Effector memory CD8-positive, alpha-beta T cell (primary cell): Measurements from ENCODE around the gene FGF5.
A peak's percentile ranks its signal among the peaks of the same experiment; 100 is the strongest.

Source experiments
- ATAC-seq: fragments of 150-1000 bp; cut with Tn5 transposase; replicated peaks from 2 replicates; pipeline ENCODE4 v1.10.0; 2021; ENCODE audit warnings: mild to moderate bottlenecking, moderate library complexity
- DNase-seq, 3 experiments: peaks; one replicate each; pipeline ENCODE4 v3.0.0; 2021
- H3K27ac Mint-ChIP-seq, 2 donors: one replicate each; pipeline ENCODE4 v1.8.0; 2022; ENCODE audit warnings: mild to moderate bottlenecking in 2 of 2, mixed read lengths in 2 of 2, moderate library complexity in 2 of 2
- H3K27me3 Mint-ChIP-seq, 2 donors: one replicate each; pipeline ENCODE4 v1.8.0; 2022; ENCODE audit warnings: mixed read lengths in 2 of 2
- H3K36me3 Mint-ChIP-seq: one replicate; pipeline ENCODE4 v1.8.0; 2022; ENCODE audit warnings: mild to moderate bottlenecking, moderate library complexity, mixed read lengths; ENCODE audit not compliant: insufficient read depth
- H3K4me1 Mint-ChIP-seq, 2 donors: one replicate each; pipeline ENCODE4 v1.8.0; 2022; ENCODE audit warnings: low read depth in 2 of 2, mixed read lengths in 2 of 2
- H3K4me3 Mint-ChIP-seq, 2 donors: one replicate each; pipeline ENCODE4 v1.8.0; 2022; ENCODE audit warnings: mild to moderate bottlenecking in 2 of 2, mixed read lengths in 2 of 2, moderate library complexity in 2 of 2
- H3K9me3 Mint-ChIP-seq, 2 donors: one replicate each; pipeline ENCODE4 v1.8.0; 2022; ENCODE audit warnings: mixed read lengths in 2 of 2
- total RNA-seq, 9 experiments: gene quantifications; one replicate each; lab custom pipeline; 2026; lab: John Stamatoyannopoulos, UW

Gene FGF5, protein sequence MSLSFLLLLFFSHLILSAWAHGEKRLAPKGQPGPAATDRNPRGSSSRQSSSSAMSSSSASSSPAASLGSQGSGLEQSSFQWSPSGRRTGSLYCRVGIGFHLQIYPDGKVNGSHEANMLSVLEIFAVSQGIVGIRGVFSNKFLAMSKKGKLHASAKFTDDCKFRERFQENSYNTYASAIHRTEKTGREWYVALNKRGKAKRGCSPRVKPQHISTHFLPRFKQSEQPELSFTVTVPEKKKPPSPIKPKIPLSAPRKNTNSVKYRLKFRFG
- 0 to 0.24 (median 0) reads per million in 9 experiments for total RNA-seq

DNA sequence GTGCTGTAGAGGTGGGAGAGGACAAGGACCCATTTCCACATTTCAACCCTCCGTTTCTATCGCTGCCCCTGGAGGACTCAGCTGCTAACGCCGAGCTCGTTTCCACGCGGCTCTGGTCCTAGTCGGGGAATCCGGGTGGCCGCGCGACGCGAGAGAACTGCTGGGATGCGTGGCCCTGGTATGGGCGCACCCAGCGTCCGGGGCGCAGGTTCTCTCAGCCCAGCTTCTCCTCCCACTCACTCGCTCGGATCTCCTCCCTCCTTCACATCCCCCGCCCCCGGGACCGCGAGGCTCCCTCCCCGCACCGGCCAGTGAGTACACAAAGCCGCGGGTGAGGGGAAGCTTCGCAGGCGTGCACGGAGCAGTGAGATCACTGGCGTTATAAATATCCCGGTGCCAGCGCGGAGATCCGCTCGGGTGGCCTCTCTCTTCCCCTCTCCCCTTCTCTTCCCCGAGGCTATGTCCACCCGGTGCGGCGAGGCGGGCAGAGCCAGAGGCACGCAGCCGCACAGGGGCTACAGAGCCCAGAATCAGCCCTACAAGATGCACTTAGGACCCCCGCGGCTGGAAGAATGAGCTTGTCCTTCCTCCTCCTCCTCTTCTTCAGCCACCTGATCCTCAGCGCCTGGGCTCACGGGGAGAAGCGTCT is at the start of gene FGF5:
TSS of gene FGF5 (plus strand) at position 412 of the 649 bp plus-strand sequence. CDS start at position 573, 161 bp downstream.
- Mint-ChIP-seq H3K4me3 (peak within 1 kb of the TSS; percentile 77 to 79), H3K36me3 (no peaks in the 10 kb centered on the region), H3K9me3 (no peaks in the 10 kb centered on the region), H3K27me3 (peaks cover 74 to 94% of the 10 kb centered on the region in 2 donors), H3K27ac (no peak within 1 kb of the TSS), H3K4me1 (peaks cover 18 to 26% of the 10 kb centered on the region in 2 donors)
- DNase-seq (no peak), ATAC-seq (peak; percentile 26)

DNA sequence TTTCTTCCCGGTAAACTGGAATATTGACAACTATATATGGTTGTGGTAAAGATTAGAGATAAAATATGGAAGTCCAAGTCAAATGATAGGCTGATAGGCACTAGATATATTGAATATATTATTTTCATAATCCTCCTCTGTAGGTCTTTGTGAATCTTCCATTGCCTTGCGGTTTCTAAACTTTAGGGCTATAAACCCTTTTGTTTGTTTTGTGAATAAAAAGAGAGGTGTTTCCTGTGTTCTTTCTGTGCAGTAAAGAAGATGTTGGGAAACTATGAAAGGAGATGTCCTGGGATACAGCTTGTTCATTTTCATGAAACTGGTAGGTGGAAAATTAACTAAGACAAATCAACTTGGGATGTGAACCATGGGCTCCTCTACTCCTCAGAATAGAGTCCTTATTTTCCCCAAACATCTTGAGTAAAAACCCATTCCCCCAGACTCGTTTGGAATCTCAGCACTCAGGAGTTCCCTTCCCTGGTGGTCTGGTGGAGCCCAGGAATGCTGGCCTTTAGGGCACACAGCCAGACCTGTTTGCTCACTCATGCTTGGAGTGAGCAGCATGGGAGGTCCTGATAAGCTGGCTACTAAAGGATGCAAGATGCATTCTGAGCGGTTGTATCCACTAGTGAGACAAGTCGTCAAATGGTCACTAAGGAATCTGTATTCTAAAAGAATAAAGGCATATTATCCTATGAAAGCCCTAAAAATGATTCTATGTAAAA is 47.0 kb upstream of the FGF5 start:
- Mint-ChIP-seq H3K36me3 (no peaks in the 10 kb centered on the region), H3K4me3 (no peak overlapping the region), H3K9me3 (no peaks in the 10 kb centered on the region), H3K4me1 (no peaks in the 10 kb centered on the region), H3K27me3 (peaks cover 22 to 23% of the 10 kb centered on the region in 2 donors), H3K27ac (no peak overlapping the region)
- no peak for ATAC-seq
- no peak for DNase-seq

DNA sequence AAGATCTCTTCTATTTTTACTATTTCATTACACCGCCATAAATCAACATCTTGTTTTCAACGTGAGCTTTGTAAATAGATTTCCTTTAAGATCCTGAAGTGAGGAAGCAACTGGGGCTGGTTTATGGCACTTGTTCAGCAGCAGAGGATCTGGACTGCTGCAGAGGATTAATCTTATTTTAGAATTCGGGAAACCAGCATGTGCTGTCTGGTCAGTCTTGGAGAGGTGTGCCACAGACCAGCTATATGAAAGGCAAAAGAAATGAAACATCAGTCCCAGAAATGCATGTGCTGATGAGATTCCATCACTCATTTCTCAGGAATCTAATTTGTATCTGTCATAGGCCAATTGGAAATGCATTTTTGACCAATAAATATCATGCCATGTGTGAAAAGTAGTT is 45.8 kb upstream of the FGF5 start:
- Mint-ChIP-seq H3K4me1 (no peaks in the 10 kb centered on the region), H3K4me3 (no peak overlapping the region), H3K27me3 (peaks cover 22 to 23% of the 10 kb centered on the region in 2 donors), H3K9me3 (no peaks in the 10 kb centered on the region), H3K36me3 (no peaks in the 10 kb centered on the region), H3K27ac (no peak overlapping the region)
- DNase-seq (no peak), ATAC-seq (no peak)

DNA sequence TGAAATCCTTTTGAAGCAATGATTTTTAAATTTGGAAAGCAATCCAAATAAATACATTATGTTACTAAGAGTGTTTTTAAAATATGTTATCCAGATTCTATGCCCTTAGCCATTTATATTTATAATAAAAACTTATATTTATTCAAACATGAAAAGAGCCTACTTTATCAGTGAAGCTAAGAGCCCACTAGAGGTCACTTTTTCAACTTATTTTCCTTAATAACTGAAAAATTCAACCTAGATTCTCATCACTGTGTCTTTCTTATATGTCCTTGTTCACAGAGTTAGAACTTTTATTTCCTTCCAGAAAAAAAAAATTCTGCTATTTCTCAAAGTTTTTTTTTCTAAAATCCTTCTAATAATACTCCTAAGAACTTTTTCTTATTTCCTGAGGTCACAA is 45.3 kb upstream of the FGF5 start:
- Mint-ChIP-seq H3K9me3 (no peaks in the 10 kb centered on the region), H3K4me3 (no peak overlapping the region), H3K4me1 (no peaks in the 10 kb centered on the region), H3K27ac (no peak overlapping the region), H3K36me3 (no peaks in the 10 kb centered on the region), H3K27me3 (peaks cover 22 to 23% of the 10 kb centered on the region in 2 donors)
- ATAC-seq, result no peak
- no peak for DNase-seq

DNA sequence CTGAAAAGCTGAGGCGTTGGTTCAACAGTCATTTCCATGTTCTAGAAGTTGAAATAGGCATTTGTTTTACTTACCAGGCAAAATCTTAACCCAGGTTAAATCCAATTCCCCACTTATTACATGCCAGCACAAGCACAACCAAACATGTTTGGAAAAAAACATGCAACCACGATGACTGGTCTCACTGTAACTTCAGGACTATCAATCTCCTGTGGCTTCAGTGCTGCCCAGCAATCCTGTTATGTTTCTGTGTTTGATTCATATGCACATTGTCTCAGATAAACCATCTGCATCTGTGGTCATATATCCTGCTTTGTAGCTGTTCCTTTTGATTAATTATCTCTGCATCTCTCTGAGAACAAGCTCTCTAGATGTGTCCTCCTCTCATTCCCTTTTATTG is 40.9 kb upstream of the FGF5 start:
- Mint-ChIP-seq H3K9me3 (no peaks in the 10 kb centered on the region), H3K36me3 (no peaks in the 10 kb centered on the region), H3K27ac (no peak overlapping the region), H3K27me3 (peaks cover 10 to 26% of the 10 kb centered on the region in 2 donors), H3K4me1 (peaks cover 0 to 6% of the 10 kb centered on the region in 2 donors), H3K4me3 (no peak overlapping the region)
- ATAC-seq, result no peak
- DNase-seq, result no peak

DNA sequence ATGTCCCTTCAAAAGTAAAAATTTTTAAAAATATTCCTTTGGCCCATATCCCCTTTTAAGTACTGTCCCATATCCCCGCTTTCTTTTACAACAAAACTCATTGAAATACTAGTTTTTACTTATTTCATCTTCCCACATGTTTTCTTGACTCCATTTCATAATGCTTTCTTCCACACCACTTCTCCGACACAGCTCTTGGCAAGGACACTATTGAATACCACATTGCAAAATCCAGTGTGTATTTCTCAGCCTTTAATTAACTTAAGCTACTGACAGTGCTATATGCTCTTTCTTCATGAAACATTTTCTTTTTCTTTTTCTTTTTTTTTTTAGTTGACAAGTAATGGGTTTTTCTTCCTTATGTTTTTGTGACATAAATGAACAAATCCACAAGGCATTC is 40.4 kb upstream of the FGF5 start:
- Mint-ChIP-seq H3K4me1 (peaks cover 0 to 6% of the 10 kb centered on the region in 2 donors), H3K36me3 (no peaks in the 10 kb centered on the region), H3K27me3 (peaks cover 10 to 28% of the 10 kb centered on the region in 2 donors), H3K9me3 (no peaks in the 10 kb centered on the region), H3K27ac (no peak overlapping the region), H3K4me3 (no peak overlapping the region)
- ATAC-seq (no peak), DNase-seq (no peak)

DNA sequence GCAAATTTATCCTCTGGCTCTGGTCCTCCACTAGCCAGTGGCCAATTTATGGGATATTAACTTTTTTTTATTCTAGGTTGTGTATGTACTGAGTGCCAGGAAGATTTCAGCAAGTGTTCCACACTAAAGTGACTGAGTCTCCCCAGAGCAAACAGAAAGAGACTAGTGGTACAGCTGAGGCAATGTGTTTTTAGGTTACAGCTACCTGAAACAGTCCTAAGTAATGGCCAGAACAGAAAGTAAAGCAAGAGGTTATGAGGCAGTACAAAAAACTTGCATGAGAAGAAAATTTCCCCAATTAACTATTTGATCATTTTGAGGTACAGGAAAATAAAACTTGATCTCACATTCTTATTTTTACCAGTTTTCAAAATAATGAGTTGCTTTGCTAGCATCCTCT is 38.0 kb upstream of the FGF5 start:
- DNase-seq (no peak), ATAC-seq (no peak)
- Mint-ChIP-seq H3K4me1 (peaks cover 0 to 6% of the 10 kb centered on the region in 2 donors), H3K27ac (no peak overlapping the region), H3K9me3 (no peaks in the 10 kb centered on the region), H3K36me3 (no peaks in the 10 kb centered on the region), H3K27me3 (peaks cover 14 to 37% of the 10 kb centered on the region in 2 donors), H3K4me3 (no peak overlapping the region)

DNA sequence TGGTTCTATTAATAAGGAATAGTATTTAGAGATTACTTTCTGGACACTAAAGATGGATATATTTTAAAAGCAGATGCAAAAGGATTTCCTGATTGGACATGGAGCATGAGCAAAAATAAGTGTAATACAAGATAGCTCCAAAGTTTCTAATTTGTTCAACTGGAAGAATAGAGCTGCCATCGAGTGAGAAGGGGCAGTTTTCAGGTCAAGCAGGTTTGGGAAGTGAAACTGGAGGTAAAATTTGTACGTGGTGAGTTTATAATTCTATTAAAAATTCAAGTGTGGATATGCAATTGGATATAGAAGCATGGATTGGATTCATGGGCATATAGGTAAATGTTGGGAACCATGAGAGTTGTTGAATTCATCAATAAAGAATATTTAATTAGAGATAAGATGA is 37.3 kb upstream of the FGF5 start:
- no peak for ATAC-seq
- no peak for DNase-seq
- no peaks in the 10 kb centered on the region for H3K36me3 Mint-ChIP-seq
- peaks cover 19 to 44% of the 10 kb centered on the region in 2 donors for H3K27me3 Mint-ChIP-seq
- no peaks in the 10 kb centered on the region for H3K9me3 Mint-ChIP-seq
- H3K4me1 Mint-ChIP-seq, result peaks cover 0 to 6% of the 10 kb centered on the region in 2 donors
- H3K27ac Mint-ChIP-seq, result no peak overlapping the region
- H3K4me3 Mint-ChIP-seq, result no peak overlapping the region

DNA sequence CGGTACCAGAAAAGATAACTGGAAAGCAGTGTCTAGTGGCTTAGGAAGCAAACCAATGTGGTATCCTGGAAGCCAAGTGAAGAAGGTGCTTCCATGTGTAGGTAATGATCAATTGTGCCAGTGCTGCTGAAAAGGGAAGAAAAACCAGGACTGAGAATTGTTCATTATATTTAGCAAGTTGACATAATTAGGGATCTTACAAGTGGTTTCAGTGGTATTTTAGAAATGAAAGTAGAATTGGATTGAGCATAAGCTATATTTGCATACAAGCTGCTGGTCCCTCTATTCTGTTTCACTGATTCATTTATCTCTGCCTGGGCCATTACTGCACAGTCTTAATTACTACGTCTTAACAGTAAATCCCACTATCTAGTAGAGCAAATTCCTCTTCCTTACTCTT is 36.9 kb upstream of the FGF5 start:
- peaks cover 0 to 6% of the 10 kb centered on the region in 2 donors for H3K4me1 Mint-ChIP-seq
- H3K36me3 Mint-ChIP-seq, result no peaks in the 10 kb centered on the region
- DNase-seq (no peak), ATAC-seq (no peak)
- no peak overlapping the region for H3K4me3 Mint-ChIP-seq
- no peak overlapping the region for H3K27ac Mint-ChIP-seq
- no peaks in the 10 kb centered on the region for H3K9me3 Mint-ChIP-seq
- H3K27me3 Mint-ChIP-seq, result peaks cover 19 to 44% of the 10 kb centered on the region in 2 donors

DNA sequence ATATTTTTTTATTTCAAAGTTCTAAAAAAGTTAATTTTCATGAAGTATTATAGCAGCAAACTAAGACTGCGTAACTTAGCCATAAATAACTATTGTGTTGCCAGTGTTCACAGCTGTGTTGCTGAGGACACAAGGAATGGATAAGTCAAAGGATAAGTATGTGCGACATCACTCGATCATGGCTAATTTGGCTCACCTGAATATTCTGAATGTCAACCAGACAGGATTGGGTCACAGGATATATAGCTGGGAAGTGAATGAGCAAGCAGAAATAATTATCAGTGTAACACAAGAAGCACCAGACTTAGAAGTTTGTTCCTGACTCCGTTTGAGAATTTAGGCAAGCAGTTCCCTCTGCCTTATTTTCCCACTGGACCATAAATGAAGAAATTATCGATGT is 35.3 kb upstream of the FGF5 start:
- peaks cover 26 to 50% of the 10 kb centered on the region in 2 donors for H3K27me3 Mint-ChIP-seq
- H3K36me3 Mint-ChIP-seq, result no peaks in the 10 kb centered on the region
- no peak for DNase-seq
- no peak overlapping the region for H3K4me3 Mint-ChIP-seq
- peaks cover 0 to 6% of the 10 kb centered on the region in 2 donors for H3K4me1 Mint-ChIP-seq
- no peak overlapping the region for H3K27ac Mint-ChIP-seq
- no peaks in the 10 kb centered on the region for H3K9me3 Mint-ChIP-seq
- no peak for ATAC-seq

DNA sequence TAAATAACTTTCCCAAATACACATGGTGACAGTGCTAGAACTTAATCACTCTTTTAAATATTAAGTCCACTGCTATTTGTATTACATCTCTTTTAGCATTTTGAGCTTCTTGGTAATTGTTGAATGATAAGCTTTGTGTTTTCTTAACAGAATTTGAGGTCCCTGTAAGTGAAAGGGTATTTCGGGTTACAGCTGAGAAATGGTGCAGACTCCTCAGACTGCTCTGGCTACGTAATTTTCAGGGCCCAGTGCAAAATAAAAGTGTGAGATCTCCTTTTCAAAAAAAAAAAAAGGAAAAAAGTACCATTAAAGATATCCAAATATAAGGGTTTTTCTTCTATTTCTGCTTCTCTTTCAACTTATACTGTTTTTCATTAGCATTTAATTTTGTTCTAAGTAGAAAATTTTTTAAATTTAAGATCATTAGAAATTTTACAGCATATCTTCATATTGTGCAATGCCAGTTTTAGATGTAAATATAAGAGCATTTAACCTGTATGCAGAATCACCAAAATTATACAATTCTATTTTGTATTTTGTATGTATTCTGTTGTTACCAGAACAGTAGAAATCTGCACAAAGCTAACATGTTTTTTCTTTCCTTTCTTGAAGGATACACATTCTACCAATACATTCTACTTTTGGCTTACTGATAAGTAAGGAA is 33.6 kb upstream of the FGF5 start:
- H3K4me3 Mint-ChIP-seq, result no peak overlapping the region
- ATAC-seq (no peak), DNase-seq (no peak)
- no peaks in the 10 kb centered on the region for H3K9me3 Mint-ChIP-seq
- H3K27ac Mint-ChIP-seq, result no peak overlapping the region
- H3K36me3 Mint-ChIP-seq, result no peaks in the 10 kb centered on the region
- peaks cover 0 to 6% of the 10 kb centered on the region in 2 donors for H3K4me1 Mint-ChIP-seq
- H3K27me3 Mint-ChIP-seq, result peaks cover 30 to 52% of the 10 kb centered on the region in 2 donors

DNA sequence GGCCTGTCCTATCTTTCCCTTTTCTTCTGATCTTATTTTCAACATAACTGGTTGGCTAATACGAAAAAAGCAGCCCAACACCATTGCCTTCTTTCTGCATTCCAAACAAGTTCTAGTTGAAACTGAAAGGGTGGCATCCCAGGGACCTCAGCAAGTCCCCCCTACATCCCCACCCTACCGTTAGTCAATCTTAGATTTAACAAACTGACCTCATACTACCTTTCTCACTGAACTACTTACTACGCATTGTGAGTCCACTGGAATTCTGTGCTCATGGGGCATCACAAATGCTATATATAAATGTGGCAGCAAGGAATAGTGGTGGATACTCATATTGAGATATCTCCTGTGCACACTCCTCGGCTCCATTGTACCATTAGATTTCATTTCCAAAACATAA is 33.1 kb upstream of the FGF5 start:
- Mint-ChIP-seq H3K36me3 (no peaks in the 10 kb centered on the region), H3K27me3 (peaks cover 30 to 47% of the 10 kb centered on the region in 2 donors), H3K9me3 (no peaks in the 10 kb centered on the region), H3K4me3 (no peak overlapping the region), H3K4me1 (peaks cover 0 to 6% of the 10 kb centered on the region in 2 donors), H3K27ac (no peak overlapping the region)
- no peak for DNase-seq
- no peak for ATAC-seq

DNA sequence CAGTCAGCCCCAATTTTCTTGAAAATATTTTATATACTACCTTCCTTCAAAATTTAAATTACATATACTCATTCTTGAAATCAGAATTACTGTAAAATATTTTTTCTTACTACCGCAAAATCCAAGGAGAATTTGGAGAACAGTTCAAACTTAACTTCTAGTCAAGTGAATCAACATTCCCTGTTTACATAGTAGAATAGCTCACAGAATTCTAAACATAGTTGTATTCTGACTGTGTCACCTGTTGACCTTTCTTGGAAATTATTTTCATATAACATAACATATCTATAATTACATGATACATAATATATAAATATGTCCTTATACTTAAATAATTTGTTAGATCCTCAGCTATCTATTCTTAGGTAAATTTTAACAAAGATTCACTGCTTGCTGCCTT is 31.0 kb upstream of the FGF5 start:
- no peak for DNase-seq
- no peak for ATAC-seq
- H3K36me3 Mint-ChIP-seq, result no peaks in the 10 kb centered on the region
- H3K9me3 Mint-ChIP-seq, result no peaks in the 10 kb centered on the region
- H3K4me3 Mint-ChIP-seq, result no peak overlapping the region
- H3K4me1 Mint-ChIP-seq, result no peaks in the 10 kb centered on the region
- peaks cover 20 to 27% of the 10 kb centered on the region in 2 donors for H3K27me3 Mint-ChIP-seq
- H3K27ac Mint-ChIP-seq, result no peak overlapping the region
